PFSK-1 (cell line): ENCODE data around the gene PKD1L1.

Experiments used
- POLR2AphosphoS5 ChIP-seq: IDR thresholded peaks from 2 replicates; pipeline ENCODE4 v1.6.1; 2012; ENCODE audit warnings: low read depth, mild to moderate bottlenecking, control low read depth, low read length, moderate library complexity
- TF ChIP-seq, protein P1 (sequence below), 2 experiments: IDR thresholded peaks; 2 replicates each; pipeline versions ENCODE4 v1.6.1 to v1.8.0; 2011 to 2012; ENCODE audit warnings: low read depth in 2 of 2, low read length in 2 of 2, control low read depth in 1 of 2, inconsistent platforms in 1 of 2, mild to moderate bottlenecking in 1 of 2, moderate library complexity in 1 of 2; ENCODE audit not compliant: insufficient read depth in 1 of 2

DNA sequence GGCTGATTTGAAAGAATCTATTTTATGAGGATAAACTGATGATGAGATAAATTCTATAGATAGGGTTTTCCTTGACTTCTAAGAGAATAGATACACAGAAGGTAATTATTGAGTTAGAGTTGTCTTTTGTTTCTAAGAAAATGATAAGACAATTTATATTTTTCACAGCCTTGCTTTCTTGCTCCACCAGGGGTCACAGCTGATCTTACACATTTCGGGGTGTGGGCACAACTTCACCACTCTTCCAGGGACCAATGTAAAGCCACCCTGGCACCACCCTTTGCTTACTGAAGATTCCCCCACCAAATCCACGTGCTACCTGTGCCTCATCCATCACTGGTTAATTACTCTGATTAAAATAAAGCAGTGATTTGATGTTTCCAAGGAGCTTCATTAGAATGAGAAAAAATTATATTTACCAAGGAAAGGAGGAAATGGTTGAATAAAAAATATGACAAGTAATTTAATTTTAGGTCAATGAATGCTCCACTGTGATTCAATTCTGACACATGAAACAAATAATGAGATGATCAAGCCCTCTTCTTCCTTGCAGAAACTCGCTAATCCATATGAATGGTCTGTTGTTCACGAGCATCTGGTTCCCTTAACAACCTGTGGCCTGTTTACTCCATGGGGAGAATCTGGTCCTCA is 189.1 kb downstream of the PKD1L1 start:
- TF ChIP-seq, protein P1, sequence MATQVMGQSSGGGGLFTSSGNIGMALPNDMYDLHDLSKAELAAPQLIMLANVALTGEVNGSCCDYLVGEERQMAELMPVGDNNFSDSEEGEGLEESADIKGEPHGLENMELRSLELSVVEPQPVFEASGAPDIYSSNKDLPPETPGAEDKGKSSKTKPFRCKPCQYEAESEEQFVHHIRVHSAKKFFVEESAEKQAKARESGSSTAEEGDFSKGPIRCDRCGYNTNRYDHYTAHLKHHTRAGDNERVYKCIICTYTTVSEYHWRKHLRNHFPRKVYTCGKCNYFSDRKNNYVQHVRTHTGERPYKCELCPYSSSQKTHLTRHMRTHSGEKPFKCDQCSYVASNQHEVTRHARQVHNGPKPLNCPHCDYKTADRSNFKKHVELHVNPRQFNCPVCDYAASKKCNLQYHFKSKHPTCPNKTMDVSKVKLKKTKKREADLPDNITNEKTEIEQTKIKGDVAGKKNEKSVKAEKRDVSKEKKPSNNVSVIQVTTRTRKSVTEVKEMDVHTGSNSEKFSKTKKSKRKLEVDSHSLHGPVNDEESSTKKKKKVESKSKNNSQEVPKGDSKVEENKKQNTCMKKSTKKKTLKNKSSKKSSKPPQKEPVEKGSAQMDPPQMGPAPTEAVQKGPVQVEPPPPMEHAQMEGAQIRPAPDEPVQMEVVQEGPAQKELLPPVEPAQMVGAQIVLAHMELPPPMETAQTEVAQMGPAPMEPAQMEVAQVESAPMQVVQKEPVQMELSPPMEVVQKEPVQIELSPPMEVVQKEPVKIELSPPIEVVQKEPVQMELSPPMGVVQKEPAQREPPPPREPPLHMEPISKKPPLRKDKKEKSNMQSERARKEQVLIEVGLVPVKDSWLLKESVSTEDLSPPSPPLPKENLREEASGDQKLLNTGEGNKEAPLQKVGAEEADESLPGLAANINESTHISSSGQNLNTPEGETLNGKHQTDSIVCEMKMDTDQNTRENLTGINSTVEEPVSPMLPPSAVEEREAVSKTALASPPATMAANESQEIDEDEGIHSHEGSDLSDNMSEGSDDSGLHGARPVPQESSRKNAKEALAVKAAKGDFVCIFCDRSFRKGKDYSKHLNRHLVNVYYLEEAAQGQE (IDR thresholded peaks at IDR 0.05; ENCODE audit: insufficient read depth in 1 of 2, low read depth in 2 of 2, low read length in 2 of 2), result no peak
- TF ChIP-seq POLR2AphosphoS5, result no peak
